ENCODE data around the gene TNFRSF18.

TNFRSF18 gene

GRCh38 chr1:1236176-1236763 lies 29.9 kb upstream of the TNFRSF18 start:
- no peak for DNase-seq (ENCODE audit: low read depth)
- no peak overlapping the region for H3K4me3 ChIP-seq (ENCODE audit: control insufficient read depth, low read depth, low read length)
- TF ChIP-seq CTCF (conservative IDR thresholded peaks at IDR 0.05; ENCODE audit: control insufficient read depth, insufficient read depth, low read depth, low read length): no peak

DNA sequence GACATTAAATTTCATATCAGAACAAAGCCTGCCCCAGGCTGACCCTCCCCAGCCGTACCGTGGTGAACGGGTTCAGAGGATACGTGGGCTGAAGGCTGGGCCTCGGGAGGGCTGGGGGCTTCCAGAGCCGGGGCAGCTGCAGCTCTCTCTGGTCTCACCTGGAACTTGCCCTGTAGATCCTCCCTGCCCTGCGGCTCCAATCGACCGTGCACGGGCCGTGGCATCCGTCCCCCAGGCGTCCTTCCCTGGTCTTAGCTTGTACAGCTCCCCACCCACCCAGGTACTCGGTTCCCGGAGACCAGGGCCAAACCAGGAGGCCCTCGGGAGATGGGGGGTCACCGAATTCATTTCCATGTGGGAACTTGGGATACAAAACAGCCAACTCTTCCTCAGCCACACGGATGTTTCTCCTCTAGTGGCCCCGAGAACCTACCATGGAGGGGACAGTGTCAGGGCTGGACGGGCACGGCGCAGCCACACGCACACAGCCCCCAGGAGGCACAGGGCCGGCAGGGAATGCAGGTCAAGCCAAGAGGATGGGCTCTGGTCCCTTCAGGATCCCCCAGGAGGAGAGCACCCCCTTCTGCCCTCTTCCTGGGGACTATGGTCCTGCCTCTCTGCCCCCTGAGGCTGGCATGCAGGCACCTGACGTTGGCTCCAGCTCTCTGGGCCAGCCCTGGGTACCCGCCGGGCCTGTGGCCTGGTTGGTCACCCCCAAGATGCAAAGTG lies 28.8 kb upstream of the TNFRSF18 start:
- no peak for DNase-seq (ENCODE audit: low read depth)
- TF ChIP-seq CTCF (conservative IDR thresholded peaks at IDR 0.05; ENCODE audit: control insufficient read depth, insufficient read depth, low read depth, low read length): no peak
- no peak overlapping the region for H3K4me3 ChIP-seq (ENCODE audit: control insufficient read depth, low read depth, low read length)

- no peak for DNase-seq (ENCODE audit: low read depth)
- no peak for TF ChIP-seq CTCF (conservative IDR thresholded peaks at IDR 0.05; ENCODE audit: control insufficient read depth, insufficient read depth, low read depth, low read length)
- no peak overlapping the region for H3K4me3 ChIP-seq (ENCODE audit: control insufficient read depth, low read depth, low read length)
Measured at GRCh38 chr1:1234180-1234808, 27.9 kb upstream of the TNFRSF18 start.

GRCh38 chr1:1233567-1233892 lies 27.1 kb upstream of the TNFRSF18 start:
- DNase-seq (ENCODE audit: low read depth): no peak
- no peak overlapping the region for H3K4me3 ChIP-seq (ENCODE audit: control insufficient read depth, low read depth, low read length)
- no peak for TF ChIP-seq CTCF (conservative IDR thresholded peaks at IDR 0.05; ENCODE audit: control insufficient read depth, insufficient read depth, low read depth, low read length)

GRCh38 chr1:1232796-1233566 lies 26.6 kb upstream of the TNFRSF18 start:
- no peak for TF ChIP-seq CTCF (conservative IDR thresholded peaks at IDR 0.05; ENCODE audit: control insufficient read depth, insufficient read depth, low read depth, low read length)
- no peak overlapping the region for H3K4me3 ChIP-seq (ENCODE audit: control insufficient read depth, low read depth, low read length)
- no peak for DNase-seq (ENCODE audit: low read depth)

GRCh38 chr1:1232208-1232795 lies 25.9 kb upstream of the TNFRSF18 start, which contains the start of gene B3GALT6:
Gene B3GALT6, plus strand, starts transcription at chr1:1232237. Its CDS starts 42 bp downstream, at chr1:1232279.
- peak within 1 kb of the TSS; percentile 93 for H3K4me3 ChIP-seq (ENCODE audit: control insufficient read depth, low read depth, low read length)
- no peak for DNase-seq (ENCODE audit: low read depth)
- TF ChIP-seq CTCF (conservative IDR thresholded peaks at IDR 0.05; ENCODE audit: control insufficient read depth, insufficient read depth, low read depth, low read length): no peak
